PC-9 (cell line): ENCODE measurements around the gene CAPN14. TPM values are rescaled to one million over a fixed set of nuclear protein-coding genes. Genes with fewer than 3 reads are reported as not detected.

Experiments
- BruUV-seq: library from RNA; stranded (reverse); fragments of 400-500 nt; replicated peaks from 2 replicates; lab custom pipeline; 2021; lab: Mats Ljungman, UMichigan
- CTCF ChIA-PET: fragments of 300-600 bp; sonication (Branson Sonifier 250); formaldehyde crosslinking; loops from one replicate; lab custom pipeline; 2022; ENCODE audit warnings: antibody characterized with exemption; lab: Charles Lee
- POLR2A ChIA-PET: fragments of 300-600 bp; sonication (Branson Sonifier 250); formaldehyde crosslinking; loops from one replicate; lab custom pipeline; 2022; ENCODE audit warnings: antibody characterized with exemption; ENCODE audit not compliant: unreplicated experiment; lab: Charles Lee
- DNase-seq, 2 experiments: peaks; one replicate each; pipeline versions ENCODE4 v3.0.0 to v3.0.0-alpha.2; 2015 to 2022; ENCODE audit warnings: mixed read lengths in 1 of 2
- H2AFZ ChIP-seq: fragments of 200-600 bp; sonication (generic); 2 replicates; pipeline ENCODE4 v1.8.1; 2017; ENCODE audit warnings: antibody characterized with exemption
- H3F3A ChIP-seq: fragments of 200-600 bp; sonication (generic); 2 replicates; pipeline ENCODE4 v1.8.1; 2017; ENCODE audit warnings: antibody characterized with exemption, mild to moderate bottlenecking, low read depth; ENCODE audit not compliant: insufficient read depth
- H3K27ac ChIP-seq: fragments of 200-600 bp; sonication (generic); 2 replicates; pipeline ENCODE4 v1.6.1; 2016; ENCODE audit warnings: mixed run types
- H3K27me3 ChIP-seq: fragments of 200-600 bp; sonication (generic); 2 replicates; pipeline ENCODE4 v1.6.1; 2016; ENCODE audit warnings: low read depth, mixed run types; ENCODE audit not compliant: insufficient read depth
- H3K36me3 ChIP-seq: fragments of 200-600 bp; sonication (generic); 2 replicates; pipeline ENCODE4 v1.6.1; 2016; ENCODE audit warnings: low read depth, mixed run types
- H3K4me1 ChIP-seq: fragments of 200-600 bp; sonication (generic); replicated peaks from 2 replicates; pipeline ENCODE4 v1.6.1; 2016; ENCODE audit warnings: mixed run types; ENCODE audit not compliant: insufficient read depth
- H3K4me2 ChIP-seq: fragments of 200-600 bp; sonication (generic); 2 replicates; pipeline ENCODE4 v1.6.1; 2017; ENCODE audit warnings: mixed run types
- H3K4me3 ChIP-seq: fragments of 200-600 bp; sonication (generic); 2 replicates; pipeline ENCODE4 v1.6.1; 2016; ENCODE audit warnings: mixed run types
- H3K79me2 ChIP-seq: fragments of 200-600 bp; sonication (generic); 2 replicates; pipeline ENCODE4 v1.6.1; 2017; ENCODE audit warnings: low read depth, mixed run types
- H3K9me2 ChIP-seq: fragments of 200-600 bp; sonication (generic); 2 replicates; pipeline ENCODE4 v1.8.1; 2017; ENCODE audit warnings: mild to moderate bottlenecking; ENCODE audit not compliant: insufficient read depth
- H3K9me3 ChIP-seq: fragments of 200-600 bp; sonication (generic); 2 replicates; pipeline ENCODE4 v1.8.1; 2016; ENCODE audit warnings: low read depth; ENCODE audit not compliant: insufficient read depth
- H4K20me1 ChIP-seq: fragments of 200-600 bp; sonication (generic); 2 replicates; pipeline ENCODE4 v1.8.1; 2017; ENCODE audit not compliant: insufficient read depth
- EZH2 ChIP-seq: fragments of 200-600 bp; sonication (generic); IDR thresholded peaks from 2 replicates; pipeline ENCODE4 v1.8.0; 2017; ENCODE audit warnings: antibody characterized with exemption, low read depth
- intact Hi-C: fragments of 100-400 bp; cut with micrococcal nuclease; formaldehyde crosslinking; loops from one replicate; pipeline ENCODE4 v1.10.0; 2022; ENCODE audit not compliant: unreplicated experiment
- total RNA-seq: library from RNA; stranded (reverse); gene quantifications from 2 replicates; pipeline ENCODE4 v1.2.3, GENCODE V29; 2021
- TF ChIP-seq, protein P1 (sequence below): fragments of 200-600 bp; sonication (generic); conservative IDR thresholded peaks from 2 replicates; pipeline ENCODE4 v1.6.1; 2017; ENCODE audit warnings: mixed run types, antibody characterized with exemption, mild to moderate bottlenecking, moderate library complexity

Gene CAPN14
- total RNA-seq, 1 experiment from 2014 or later: 0.35 TPM

DNA sequence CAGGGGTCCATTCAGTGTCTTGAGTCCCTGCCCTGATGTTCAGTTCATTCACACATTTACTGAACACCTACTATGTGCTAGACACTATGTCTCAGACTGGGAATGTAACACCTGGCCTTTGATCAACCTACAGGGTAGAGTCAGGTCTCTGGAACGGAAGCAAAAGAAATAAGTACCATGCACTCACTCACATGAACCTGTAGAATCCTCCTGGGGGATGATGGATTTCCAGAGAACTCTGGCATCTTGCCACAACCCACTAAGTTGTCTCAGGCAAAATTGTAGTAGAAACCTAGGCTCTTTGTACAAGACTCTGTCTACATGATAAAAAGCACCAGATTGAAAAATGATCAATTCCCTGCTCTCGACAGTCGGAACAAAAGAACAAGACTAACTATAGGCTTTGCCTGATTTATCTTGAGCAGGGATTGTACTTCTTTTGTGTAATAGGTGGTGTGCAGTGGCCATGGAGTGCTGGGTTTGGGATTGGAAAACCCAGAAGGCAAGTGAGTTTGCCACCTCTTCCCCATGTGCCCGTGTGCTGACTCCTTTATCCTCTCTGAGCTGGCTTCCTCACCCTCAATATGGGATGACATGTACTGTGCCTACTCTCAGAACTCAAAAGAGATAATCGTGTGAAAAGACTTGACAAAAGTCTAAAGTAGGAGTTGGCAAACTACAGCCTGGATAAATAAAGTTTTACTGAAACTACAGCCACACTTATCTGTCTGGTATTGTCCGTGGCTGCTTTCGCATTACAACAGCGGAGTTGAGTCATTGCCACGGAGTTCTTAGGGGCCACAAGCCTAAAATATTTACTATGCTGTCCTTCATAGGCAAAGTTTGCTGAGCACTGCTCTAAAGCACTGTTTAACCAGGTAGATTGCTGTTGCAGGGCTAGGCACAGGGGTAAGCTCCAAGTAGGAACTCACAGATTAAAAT lies 4.4 kb downstream of the CAPN14 start:
- Histone ChIP-seq H3F3A (no peaks in the 10 kb centered on the region), H3K4me1 (no peaks in the 10 kb centered on the region; the same call in 1 of the 2 replicates), H3K4me3 (no peak overlapping the region), H3K4me2 (no peak overlapping the region), H3K27me3 (no peaks in the 10 kb centered on the region), H3K9me2 (no peaks in the 10 kb centered on the region), H2AFZ (no peak overlapping the region), H3K79me2 (no peaks in the 10 kb centered on the region), H4K20me1 (no peaks in the 10 kb centered on the region), H3K27ac (no peak overlapping the region), H3K36me3 (no peaks in the 10 kb centered on the region), H3K9me3 (no peaks in the 10 kb centered on the region)
- BruUV-seq: no TSS peak
- ChIA-PET CTCF (no interaction called here), POLR2A (no interaction called here)
- intact Hi-C loops: no loop called here
- no peak for DNase-seq
- no peak for TF ChIP-seq EZH2
- TF ChIP-seq, protein P1, sequence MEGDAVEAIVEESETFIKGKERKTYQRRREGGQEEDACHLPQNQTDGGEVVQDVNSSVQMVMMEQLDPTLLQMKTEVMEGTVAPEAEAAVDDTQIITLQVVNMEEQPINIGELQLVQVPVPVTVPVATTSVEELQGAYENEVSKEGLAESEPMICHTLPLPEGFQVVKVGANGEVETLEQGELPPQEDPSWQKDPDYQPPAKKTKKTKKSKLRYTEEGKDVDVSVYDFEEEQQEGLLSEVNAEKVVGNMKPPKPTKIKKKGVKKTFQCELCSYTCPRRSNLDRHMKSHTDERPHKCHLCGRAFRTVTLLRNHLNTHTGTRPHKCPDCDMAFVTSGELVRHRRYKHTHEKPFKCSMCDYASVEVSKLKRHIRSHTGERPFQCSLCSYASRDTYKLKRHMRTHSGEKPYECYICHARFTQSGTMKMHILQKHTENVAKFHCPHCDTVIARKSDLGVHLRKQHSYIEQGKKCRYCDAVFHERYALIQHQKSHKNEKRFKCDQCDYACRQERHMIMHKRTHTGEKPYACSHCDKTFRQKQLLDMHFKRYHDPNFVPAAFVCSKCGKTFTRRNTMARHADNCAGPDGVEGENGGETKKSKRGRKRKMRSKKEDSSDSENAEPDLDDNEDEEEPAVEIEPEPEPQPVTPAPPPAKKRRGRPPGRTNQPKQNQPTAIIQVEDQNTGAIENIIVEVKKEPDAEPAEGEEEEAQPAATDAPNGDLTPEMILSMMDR: no peak

DNA sequence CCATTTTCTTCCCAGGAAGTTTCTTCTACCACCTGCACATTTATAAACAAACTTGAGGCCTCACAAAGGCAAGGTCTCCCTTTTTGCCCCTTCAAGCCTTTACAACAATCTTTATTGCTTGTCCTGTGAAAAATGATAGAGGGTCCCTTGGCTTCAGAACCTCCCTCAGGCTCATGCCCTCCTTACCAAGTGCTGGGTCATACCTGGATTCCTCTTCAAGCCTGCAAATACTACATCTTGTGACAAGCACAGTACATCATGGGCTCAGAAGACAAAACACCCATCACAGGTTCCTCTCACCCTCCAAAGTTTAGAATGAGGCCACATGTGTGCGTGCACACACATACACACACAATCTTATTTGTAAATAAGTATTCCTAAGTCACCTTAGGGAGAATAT lies 9.1 kb downstream of the CAPN14 start:
- no peak for DNase-seq
- Histone ChIP-seq H3K27me3 (no peaks in the 10 kb centered on the region), H3K4me3 (no peak overlapping the region), H3K9me2 (no peaks in the 10 kb centered on the region), H3K9me3 (no peaks in the 10 kb centered on the region), H2AFZ (no peak overlapping the region), H3K4me1 (no peaks in the 10 kb centered on the region; the same call in 1 of the 2 replicates), H3K36me3 (no peaks in the 10 kb centered on the region), H3K79me2 (no peaks in the 10 kb centered on the region), H4K20me1 (no peaks in the 10 kb centered on the region), H3K27ac (peak overlapping the region; percentile 10; the same call in 1 of the 2 replicates), H3F3A (no peaks in the 10 kb centered on the region), H3K4me2 (no peak overlapping the region)
- TF ChIP-seq, protein P1: no peak
- TF ChIP-seq EZH2: no peak
- no TSS peak for BruUV-seq
- CTCF ChIA-PET: no interaction called here
- intact Hi-C loops: no loop called here
- POLR2A ChIA-PET: interaction anchor here (0.6 to 0.7 kb wide), 2 partner anchors 123 to 922 kb away, joined by 3 to 6 read pairs; no protein-coding TSS in a partner anchor

DNA sequence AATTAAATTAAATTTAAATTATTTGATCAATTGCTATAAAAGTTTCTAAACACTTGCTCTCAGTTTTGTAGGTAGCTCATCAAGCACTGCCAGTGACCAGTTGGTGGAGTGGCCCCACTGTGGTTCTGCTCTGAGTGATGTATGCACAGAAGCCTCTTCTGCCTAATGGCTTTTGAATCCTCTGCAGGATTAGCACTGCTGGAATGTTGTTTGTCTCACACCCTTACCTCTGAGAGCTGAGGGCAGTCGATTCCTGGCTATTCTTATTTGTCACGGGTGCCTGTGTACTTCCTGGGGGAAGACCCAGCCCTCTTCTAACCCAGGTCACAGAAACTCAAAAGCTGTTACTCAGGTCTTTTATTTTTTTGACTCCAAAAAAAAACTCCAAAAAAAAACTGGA lies 9.5 kb downstream of the CAPN14 start:
- H2AFZ ChIP-seq: no peak overlapping the region
- H4K20me1 ChIP-seq: no peaks in the 10 kb centered on the region
- no peak for TF ChIP-seq EZH2
- DNase-seq: peak; percentile 13 to 68
- H3K9me2 ChIP-seq: no peaks in the 10 kb centered on the region
- H3K9me3 ChIP-seq: no peaks in the 10 kb centered on the region
- no peak overlapping the region for H3K4me3 ChIP-seq
- no peaks in the 10 kb centered on the region for H3K27me3 ChIP-seq
- H3K4me1 ChIP-seq: no peaks in the 10 kb centered on the region; the same call in 1 of the 2 replicates
- POLR2A ChIA-PET: interaction anchor here (0.6 to 0.7 kb wide), 2 partner anchors 124 to 922 kb away, joined by 3 to 6 read pairs; no protein-coding TSS in a partner anchor
- H3K79me2 ChIP-seq: no peaks in the 10 kb centered on the region
- intact Hi-C loops: no loop called here
- no peaks in the 10 kb centered on the region for H3F3A ChIP-seq
- no peak overlapping the region for H3K27ac ChIP-seq
- CTCF ChIA-PET: no interaction called here
- no peaks in the 10 kb centered on the region for H3K36me3 ChIP-seq
- BruUV-seq: no TSS peak
- no peak overlapping the region for H3K4me2 ChIP-seq
